ENCODE data around the gene ARID5B. TPM values are rescaled to one million over a fixed set of nuclear protein-coding genes. Genes with fewer than 3 reads are reported as not detected.

ARID5B gene
- total RNA-seq, 4 donors from 2014 or later, result 10.5 to 167 (median 29.4) TPM

- peak overlapping the region; percentile 79 to 90 (median 88) for H3K27ac ChIP-seq
- H3K27me3 ChIP-seq, result no peaks in the 10 kb centered on the region
- H3K4me1 ChIP-seq, result peaks cover 0 to 48% (median 28%) of the 10 kb centered on the region in 4 donors
- H3K9me3 ChIP-seq, result no peaks in the 10 kb centered on the region
- no peak for TF ChIP-seq POLR2A (IDR thresholded peaks at IDR 0.05)
- no peak for TF ChIP-seq CTCF (IDR thresholded peaks at IDR 0.05)
- H3K4me3 ChIP-seq, result peak overlapping the region; percentile 38 to 48 (median 42)
- H3K36me3 ChIP-seq, result peaks cover 0 to 11% (median 0%) of the 10 kb centered on the region in 3 donors
- DNase-seq, result no peak
Measured at GRCh38 chr10:62048470-62048869, 147.0 kb downstream of the ARID5B start.

- Histone ChIP-seq H3K36me3 (peaks cover 0 to 11% (median 0%) of the 10 kb centered on the region in 3 donors), H3K9me3 (no peaks in the 10 kb centered on the region), H3K27me3 (no peaks in the 10 kb centered on the region), H3K4me1 (peaks cover 2 to 42% (median 28%) of the 10 kb centered on the region in 4 donors), H3K4me3 (peak overlapping the region; percentile 38 to 48 (median 42)), H3K27ac (peak overlapping the region; percentile 79 to 90 (median 88))
- peak; percentile 67 to 90 (median 72) for DNase-seq
- TF ChIP-seq CTCF (IDR thresholded peaks at IDR 0.05) (no peak), POLR2A (IDR thresholded peaks at IDR 0.05) (peak; percentile 51 to 69)
Measured at GRCh38 chr10:62048919-62049623, 147.6 kb downstream of the ARID5B start.

- Histone ChIP-seq H3K36me3 (peaks cover 0 to 11% (median 0%) of the 10 kb centered on the region in 3 donors), H3K4me1 (peaks cover 5 to 40% (median 25%) of the 10 kb centered on the region in 4 donors), H3K9me3 (no peaks in the 10 kb centered on the region), H3K4me3 (peak overlapping the region; percentile 38 to 48 (median 42)), H3K27ac (peak overlapping the region; percentile 79 to 90 (median 88)), H3K27me3 (no peaks in the 10 kb centered on the region)
- no peak for TF ChIP-seq POLR2A (IDR thresholded peaks at IDR 0.05)
- no peak for TF ChIP-seq CTCF (IDR thresholded peaks at IDR 0.05)
- no peak for DNase-seq
Measured at GRCh38 chr10:62049624-62050345, 148.3 kb downstream of the ARID5B start.

GRCh38 chr10:62050346-62050892 lies 148.9 kb downstream of the ARID5B start:
- DNase-seq, result no peak
- TF ChIP-seq CTCF (IDR thresholded peaks at IDR 0.05) (no peak), POLR2A (IDR thresholded peaks at IDR 0.05) (no peak)
- no peaks in the 10 kb centered on the region for H3K9me3 ChIP-seq
- H3K4me1 ChIP-seq, result peaks cover 5 to 37% (median 24%) of the 10 kb centered on the region in 4 donors
- H3K27me3 ChIP-seq, result no peaks in the 10 kb centered on the region
- H3K27ac ChIP-seq, result peak overlapping the region; percentile 79 to 90 (median 88)
- peaks cover 0 to 11% (median 0%) of the 10 kb centered on the region in 3 donors for H3K36me3 ChIP-seq
- peak overlapping the region; percentile 38 to 48 (median 42) for H3K4me3 ChIP-seq

- Histone ChIP-seq H3K27me3 (no peaks in the 10 kb centered on the region), H3K9me3 (no peaks in the 10 kb centered on the region), H3K27ac (peak overlapping the region; percentile 79 to 90 (median 88)), H3K4me3 (peak overlapping the region; percentile 38 to 48 (median 42)), H3K4me1 (peaks cover 5 to 32% (median 22%) of the 10 kb centered on the region in 4 donors), H3K36me3 (peaks cover 0 to 11% (median 0%) of the 10 kb centered on the region in 3 donors)
- DNase-seq, result peak in 2 of 3 donors; percentile 64 to 79
- no peak for TF ChIP-seq CTCF (IDR thresholded peaks at IDR 0.05)
- TF ChIP-seq POLR2A (IDR thresholded peaks at IDR 0.05), result peak in 1 of 2 donors; percentile 35
Measured at GRCh38 chr10:62050893-62051433, 149.5 kb downstream of the ARID5B start.

All from Peyer's patch (tissue), 4 donors.